GM20431 (cell line): ENCODE results near the gene BCL2.

ENCODE experiments used
- in situ Hi-C: fragments of 300-500 bp; cut with MseI, MboI; formaldehyde crosslinking; loops from one replicate; pipeline ENCODE4 v1.15.0; 2020; ENCODE audit warnings: low sequenced_read_pairs; ENCODE audit not compliant: unreplicated experiment

BCL2 gene

GRCh38 chr18:63263444-63263843 lies 56.1 kb downstream of the BCL2 start:
- in situ Hi-C loops = no loop called here

- in situ Hi-C loops = no loop called here
These were observed 56.9 kb downstream of the BCL2 start for GRCh38 chr18:63262369-63263335.

- in situ Hi-C loops = no loop called here
These were observed 58.5 kb downstream of the BCL2 start for GRCh38 chr18:63261029-63261428.

- in situ Hi-C loops = no loop called here
These were observed 59.2 kb downstream of the BCL2 start for GRCh38 chr18:63260380-63260754.

- in situ Hi-C loops = no loop called here
These were observed 59.8 kb downstream of the BCL2 start for GRCh38 chr18:63259567-63260379.

GRCh38 chr18:63258749-63259566 lies 60.6 kb downstream of the BCL2 start:
- in situ Hi-C loops = no loop called here

GRCh38 chr18:63257453-63257852 lies 62.1 kb downstream of the BCL2 start:
- in situ Hi-C loops = no loop called here

GRCh38 chr18:63255435-63255834 lies 64.1 kb downstream of the BCL2 start:
- in situ Hi-C loops = no loop called here

GRCh38 chr18:63254716-63255399 lies 64.7 kb downstream of the BCL2 start:
- in situ Hi-C loops = no loop called here

- in situ Hi-C loops = no loop called here
These were observed 65.9 kb downstream of the BCL2 start for GRCh38 chr18:63253428-63254372.

- in situ Hi-C loops = no loop called here
These were observed 66.6 kb downstream of the BCL2 start for GRCh38 chr18:63253014-63253413.

- in situ Hi-C loops = no loop called here
These were observed 69.8 kb downstream of the BCL2 start for GRCh38 chr18:63249771-63250170.

- in situ Hi-C loops = no loop called here
These were observed 71.6 kb downstream of the BCL2 start for GRCh38 chr18:63247926-63248325.

GRCh38 chr18:63247506-63247905 lies 72.1 kb downstream of the BCL2 start:
- in situ Hi-C loops = no loop called here

GRCh38 chr18:63245600-63245999 lies 74.0 kb downstream of the BCL2 start:
- in situ Hi-C loops = no loop called here

GRCh38 chr18:63244607-63245006 lies 75.0 kb downstream of the BCL2 start:
- in situ Hi-C loops = no loop called here

GRCh38 chr18:63241760-63242159 lies 77.8 kb downstream of the BCL2 start:
- in situ Hi-C loops = no loop called here

GRCh38 chr18:63241317-63241712 lies 78.3 kb downstream of the BCL2 start:
- in situ Hi-C loops = no loop called here
